ENCODE measurements around the gene IQCK. TPM values are rescaled to one million over a fixed set of nuclear protein-coding genes. Genes with fewer than 3 reads are reported as not detected.

Gene IQCK
- total RNA-seq, 2 donors from 2014 or later, result 26.0 to 42.2 TPM

DNA sequence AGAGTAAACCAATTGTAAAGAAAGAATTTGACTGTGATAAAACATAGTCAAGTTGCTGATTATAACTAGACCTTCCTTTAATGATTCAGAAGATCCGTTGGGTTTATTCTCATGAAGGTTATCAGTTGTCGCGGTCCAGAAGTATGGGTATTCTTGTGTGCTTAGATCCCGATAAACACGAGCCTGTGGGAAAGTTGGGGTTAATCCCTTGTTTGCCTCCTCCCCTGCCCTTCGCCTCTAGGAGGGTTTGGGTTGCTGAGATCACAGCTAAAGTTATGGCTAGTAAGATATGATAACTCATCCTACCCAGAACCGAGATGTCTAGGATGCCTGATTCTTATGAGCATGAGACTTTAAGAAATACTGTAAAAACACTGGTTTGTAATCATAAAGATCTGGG, 99.8 kb downstream of the IQCK start:
- Histone ChIP-seq H3K27ac (no peak overlapping the region), H3K36me3 (no peaks in the 10 kb centered on the region), H3K9me3 (no peaks in the 10 kb centered on the region), H3K27me3 (replicated peaks; ENCODE audit: insufficient read depth) (no peaks in the 10 kb centered on the region), H3K4me3 (no peak overlapping the region), H3K4me1 (replicated peaks) (no peaks in the 10 kb centered on the region)
- WGBS, result 92% methylated on average over 7 of the region's 7 CpGs
- TF ChIP-seq, protein P1, sequence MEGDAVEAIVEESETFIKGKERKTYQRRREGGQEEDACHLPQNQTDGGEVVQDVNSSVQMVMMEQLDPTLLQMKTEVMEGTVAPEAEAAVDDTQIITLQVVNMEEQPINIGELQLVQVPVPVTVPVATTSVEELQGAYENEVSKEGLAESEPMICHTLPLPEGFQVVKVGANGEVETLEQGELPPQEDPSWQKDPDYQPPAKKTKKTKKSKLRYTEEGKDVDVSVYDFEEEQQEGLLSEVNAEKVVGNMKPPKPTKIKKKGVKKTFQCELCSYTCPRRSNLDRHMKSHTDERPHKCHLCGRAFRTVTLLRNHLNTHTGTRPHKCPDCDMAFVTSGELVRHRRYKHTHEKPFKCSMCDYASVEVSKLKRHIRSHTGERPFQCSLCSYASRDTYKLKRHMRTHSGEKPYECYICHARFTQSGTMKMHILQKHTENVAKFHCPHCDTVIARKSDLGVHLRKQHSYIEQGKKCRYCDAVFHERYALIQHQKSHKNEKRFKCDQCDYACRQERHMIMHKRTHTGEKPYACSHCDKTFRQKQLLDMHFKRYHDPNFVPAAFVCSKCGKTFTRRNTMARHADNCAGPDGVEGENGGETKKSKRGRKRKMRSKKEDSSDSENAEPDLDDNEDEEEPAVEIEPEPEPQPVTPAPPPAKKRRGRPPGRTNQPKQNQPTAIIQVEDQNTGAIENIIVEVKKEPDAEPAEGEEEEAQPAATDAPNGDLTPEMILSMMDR (IDR thresholded peaks at IDR 0.05), result no peak
- no peak for TF ChIP-seq POLR2AphosphoS5 (IDR thresholded peaks at IDR 0.05)
- no peak for TF ChIP-seq POLR2A (IDR thresholded peaks at IDR 0.05)
- no peak for DNase-seq (ENCODE audit: low spot score)
- intact Hi-C loops (cut with DNase I), result no loop called here

DNA sequence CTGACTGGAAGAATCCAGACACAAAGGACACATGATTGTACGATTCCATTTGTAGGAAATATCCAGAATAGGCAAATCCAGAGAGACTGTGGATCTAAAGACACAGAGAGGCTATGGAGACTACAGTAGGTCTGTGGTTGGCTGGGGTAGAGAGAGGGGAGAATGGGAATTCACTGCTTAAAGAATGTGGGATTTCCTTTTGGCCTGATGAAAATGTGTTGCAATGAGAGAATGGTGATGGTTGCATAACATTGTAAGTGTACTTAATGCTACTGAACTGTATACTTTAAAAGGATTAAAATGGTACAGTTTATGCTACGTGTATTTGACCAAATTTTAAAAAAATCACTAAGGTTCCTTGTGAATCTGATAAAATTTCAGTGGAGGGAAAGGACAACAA, 104.5 kb downstream of the IQCK start:
- WGBS, result 83% methylated on average over 2 of the region's 2 CpGs
- no peak overlapping the region for H3K4me3 ChIP-seq
- no peak overlapping the region for H3K27ac ChIP-seq
- H3K36me3 ChIP-seq, result no peaks in the 10 kb centered on the region
- TF ChIP-seq POLR2AphosphoS5 (IDR thresholded peaks at IDR 0.05), result no peak
- TF ChIP-seq, protein P1 (IDR thresholded peaks at IDR 0.05), result no peak
- TF ChIP-seq POLR2A (IDR thresholded peaks at IDR 0.05), result no peak
- DNase-seq (ENCODE audit: low spot score), result no peak
- no peaks in the 10 kb centered on the region for H3K4me1 ChIP-seq (replicated peaks)
- no peaks in the 10 kb centered on the region for H3K27me3 ChIP-seq (replicated peaks; ENCODE audit: insufficient read depth)
- no peaks in the 10 kb centered on the region for H3K9me3 ChIP-seq
- intact Hi-C loops (cut with DNase I), result no loop called here

DNA sequence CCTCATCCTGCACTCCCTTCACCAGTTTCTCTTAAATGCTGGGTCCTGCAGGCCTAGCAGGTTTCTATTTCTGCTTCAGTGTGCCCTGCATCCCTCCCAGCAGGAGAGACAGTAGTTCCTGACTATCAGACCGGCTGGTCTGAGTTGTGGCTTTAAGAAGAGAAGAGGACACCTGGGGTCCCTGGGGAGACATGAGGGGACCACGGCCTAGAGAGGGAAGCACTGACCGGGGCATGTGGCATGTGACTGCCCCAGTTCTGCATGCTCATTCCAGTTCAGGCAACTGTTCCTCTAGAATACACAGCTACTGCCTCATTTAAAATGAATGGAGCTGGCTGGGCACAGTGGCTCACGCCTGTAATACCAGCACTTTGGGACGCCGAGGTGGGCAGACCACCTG, 105.3 kb downstream of the IQCK start:
- H3K27ac ChIP-seq, result no peak overlapping the region
- 89% methylated on average over 6 of the region's 6 CpGs for WGBS
- intact Hi-C loops (cut with DNase I), result no loop called here
- no peaks in the 10 kb centered on the region for H3K4me1 ChIP-seq (replicated peaks)
- no peak overlapping the region for H3K4me3 ChIP-seq
- TF ChIP-seq POLR2A (IDR thresholded peaks at IDR 0.05), result no peak
- TF ChIP-seq POLR2AphosphoS5 (IDR thresholded peaks at IDR 0.05), result no peak
- TF ChIP-seq, protein P1 (IDR thresholded peaks at IDR 0.05), result no peak
- no peak for DNase-seq (ENCODE audit: low spot score)
- no peaks in the 10 kb centered on the region for H3K9me3 ChIP-seq
- H3K27me3 ChIP-seq (replicated peaks; ENCODE audit: insufficient read depth), result no peaks in the 10 kb centered on the region
- no peaks in the 10 kb centered on the region for H3K36me3 ChIP-seq

DNA sequence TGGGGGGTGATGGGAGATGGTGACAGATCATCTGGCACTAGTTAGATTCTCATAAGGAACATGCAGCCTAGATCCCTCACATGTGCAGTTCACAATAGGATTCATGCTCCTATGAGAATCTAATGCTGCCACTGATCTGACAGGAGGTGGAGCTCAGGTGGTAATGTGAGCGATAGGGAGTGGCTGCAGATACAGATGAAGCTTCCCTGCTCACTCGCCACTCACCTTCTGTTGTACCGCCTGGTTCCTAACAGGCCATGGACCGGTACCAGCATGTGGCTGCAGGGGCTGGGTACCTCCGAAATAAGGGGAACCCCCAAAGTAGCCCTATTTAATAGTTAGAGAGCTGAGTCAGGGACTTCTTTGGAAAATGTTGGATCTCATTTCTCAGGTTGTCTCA, 106.1 kb downstream of the IQCK start:
- Histone ChIP-seq H3K36me3 (no peaks in the 10 kb centered on the region), H3K9me3 (no peaks in the 10 kb centered on the region), H3K4me1 (replicated peaks) (no peaks in the 10 kb centered on the region), H3K27ac (no peak overlapping the region), H3K27me3 (replicated peaks; ENCODE audit: insufficient read depth) (no peaks in the 10 kb centered on the region), H3K4me3 (no peak overlapping the region)
- no peak for DNase-seq (ENCODE audit: low spot score)
- WGBS, result 94% methylated on average over 5 of the region's 5 CpGs
- intact Hi-C loops (cut with DNase I), result no loop called here
- no peak for TF ChIP-seq POLR2A (IDR thresholded peaks at IDR 0.05)
- TF ChIP-seq POLR2AphosphoS5 (IDR thresholded peaks at IDR 0.05), result no peak
- TF ChIP-seq, protein P1 (IDR thresholded peaks at IDR 0.05), result no peak

DNA sequence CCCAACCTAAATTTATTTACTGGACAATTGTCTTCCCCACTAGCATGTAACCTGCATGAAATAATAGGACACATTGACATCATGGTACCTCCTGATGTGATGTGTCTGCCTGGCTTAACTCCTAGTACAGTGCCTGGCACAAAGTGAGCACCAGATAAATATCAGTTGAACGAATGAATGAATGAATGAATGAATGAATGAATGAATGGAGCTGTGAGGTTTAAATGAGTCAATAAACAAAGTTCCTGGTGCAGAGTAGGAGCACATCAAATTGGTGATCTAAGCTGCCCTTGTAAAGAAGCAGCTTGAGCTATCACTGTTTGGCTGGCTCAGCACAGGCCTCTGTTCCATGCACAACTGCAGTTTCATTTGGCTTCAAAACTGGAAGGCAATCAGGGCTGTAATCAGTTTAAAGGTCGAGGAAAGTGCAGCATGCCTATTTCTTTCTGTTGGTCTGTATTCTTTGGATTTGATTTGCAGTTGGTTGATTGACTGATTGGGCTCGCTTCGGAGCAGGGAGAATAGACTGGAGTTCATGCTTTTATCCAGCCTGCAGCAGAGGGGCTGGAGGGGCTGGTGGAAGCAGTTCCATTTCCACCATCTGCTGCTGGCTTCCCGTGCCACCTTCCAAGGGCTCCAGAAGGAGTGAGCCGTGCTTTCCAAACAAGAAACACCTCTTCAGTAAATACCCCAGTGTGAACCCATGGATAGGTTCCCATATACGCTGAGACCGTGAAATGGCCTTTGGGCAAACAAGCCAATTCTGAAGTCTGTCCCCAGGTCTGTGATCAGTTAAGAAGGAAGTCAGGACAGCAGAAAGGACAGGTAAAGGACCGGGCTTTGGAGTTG, 112.0 kb downstream of the IQCK start:
- H3K27ac ChIP-seq, result peak overlapping the region in 1 of 2 donors; percentile 30
- no peak for DNase-seq (ENCODE audit: low spot score)
- TF ChIP-seq POLR2AphosphoS5 (IDR thresholded peaks at IDR 0.05), result no peak
- no peak for TF ChIP-seq POLR2A (IDR thresholded peaks at IDR 0.05)
- TF ChIP-seq, protein P1 (IDR thresholded peaks at IDR 0.05), result no peak

More for the DNA sequence above, 112.0 kb downstream of the IQCK start:
- 66% methylated on average over 9 of the region's 9 CpGs for WGBS
- Histone ChIP-seq H3K27me3 (replicated peaks; ENCODE audit: insufficient read depth) (no peaks in the 10 kb centered on the region), H3K9me3 (no peaks in the 10 kb centered on the region), H3K36me3 (no peaks in the 10 kb centered on the region), H3K4me1 (replicated peaks) (no peaks in the 10 kb centered on the region), H3K4me3 (no peak overlapping the region)
- intact Hi-C loops (cut with DNase I), result no loop called here
